ENCODE results near the gene ZNF554. TPM values are rescaled to one million over a fixed set of nuclear protein-coding genes. Genes with fewer than 3 reads are reported as not detected.

ZNF554 gene
- total and polyA plus RNA-seq, 8 donors, result 2.1 to 9.0 (median 8.3) TPM

DNA sequence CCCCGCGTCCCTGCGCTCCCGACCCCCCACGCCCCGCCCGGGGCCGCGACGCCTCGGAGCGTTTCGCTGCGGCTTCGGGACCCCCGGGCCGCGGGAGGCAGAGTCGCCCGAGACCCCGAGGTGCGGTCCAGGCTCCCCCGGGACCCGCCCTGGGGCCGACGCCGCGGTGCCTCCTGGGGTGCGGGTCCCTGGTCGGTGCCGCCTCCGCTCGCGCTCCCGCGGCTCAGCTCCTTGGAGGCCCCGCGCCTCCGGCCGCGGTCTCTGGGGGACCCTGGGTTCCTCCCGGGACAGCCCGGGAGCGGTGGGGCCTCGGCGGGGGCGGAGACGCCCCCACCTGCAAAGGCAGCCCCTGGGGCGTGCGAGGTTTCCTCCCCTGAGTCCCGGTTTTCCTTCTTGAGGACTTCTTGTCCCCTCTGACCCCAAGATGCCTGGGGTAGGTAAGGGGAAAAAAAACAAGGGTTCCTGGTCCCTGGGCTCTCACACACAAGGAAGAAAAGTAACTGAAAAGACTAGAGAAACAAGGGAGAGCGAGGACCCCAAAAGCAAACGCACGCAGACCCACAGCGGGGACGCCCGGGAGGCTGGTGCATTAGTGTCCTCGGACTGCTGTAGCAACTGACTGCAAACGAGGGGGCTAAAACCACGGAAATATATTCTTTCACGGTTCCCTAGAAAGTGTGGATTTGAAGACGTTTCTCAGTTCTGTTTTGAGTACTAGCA, 22.3 kb downstream of the ZNF554 start:
- Histone ChIP-seq H3K27me3 (no peaks in the 10 kb centered on the region), H3K27ac (peak overlapping the region in 1 of 2 donors; percentile 90), H3K9me3 (peaks cover 0 to 36% of the 10 kb centered on the region in 2 donors), H3K4me3 (peak overlapping the region; percentile 72 to 74), H3K36me3 (peaks cover 0 to 11% of the 10 kb centered on the region in 2 donors), H3K4me1 (peaks cover 6 to 19% of the 10 kb centered on the region in 2 donors)
- DNase-seq (peak in 1 of 4 donors; percentile 82), ATAC-seq (no peak)
- intact Hi-C loops (cut with DNase I), result no loop called here
- TF ChIP-seq, protein P1, sequence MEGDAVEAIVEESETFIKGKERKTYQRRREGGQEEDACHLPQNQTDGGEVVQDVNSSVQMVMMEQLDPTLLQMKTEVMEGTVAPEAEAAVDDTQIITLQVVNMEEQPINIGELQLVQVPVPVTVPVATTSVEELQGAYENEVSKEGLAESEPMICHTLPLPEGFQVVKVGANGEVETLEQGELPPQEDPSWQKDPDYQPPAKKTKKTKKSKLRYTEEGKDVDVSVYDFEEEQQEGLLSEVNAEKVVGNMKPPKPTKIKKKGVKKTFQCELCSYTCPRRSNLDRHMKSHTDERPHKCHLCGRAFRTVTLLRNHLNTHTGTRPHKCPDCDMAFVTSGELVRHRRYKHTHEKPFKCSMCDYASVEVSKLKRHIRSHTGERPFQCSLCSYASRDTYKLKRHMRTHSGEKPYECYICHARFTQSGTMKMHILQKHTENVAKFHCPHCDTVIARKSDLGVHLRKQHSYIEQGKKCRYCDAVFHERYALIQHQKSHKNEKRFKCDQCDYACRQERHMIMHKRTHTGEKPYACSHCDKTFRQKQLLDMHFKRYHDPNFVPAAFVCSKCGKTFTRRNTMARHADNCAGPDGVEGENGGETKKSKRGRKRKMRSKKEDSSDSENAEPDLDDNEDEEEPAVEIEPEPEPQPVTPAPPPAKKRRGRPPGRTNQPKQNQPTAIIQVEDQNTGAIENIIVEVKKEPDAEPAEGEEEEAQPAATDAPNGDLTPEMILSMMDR (IDR thresholded peaks at IDR 0.05), result no peak

DNA sequence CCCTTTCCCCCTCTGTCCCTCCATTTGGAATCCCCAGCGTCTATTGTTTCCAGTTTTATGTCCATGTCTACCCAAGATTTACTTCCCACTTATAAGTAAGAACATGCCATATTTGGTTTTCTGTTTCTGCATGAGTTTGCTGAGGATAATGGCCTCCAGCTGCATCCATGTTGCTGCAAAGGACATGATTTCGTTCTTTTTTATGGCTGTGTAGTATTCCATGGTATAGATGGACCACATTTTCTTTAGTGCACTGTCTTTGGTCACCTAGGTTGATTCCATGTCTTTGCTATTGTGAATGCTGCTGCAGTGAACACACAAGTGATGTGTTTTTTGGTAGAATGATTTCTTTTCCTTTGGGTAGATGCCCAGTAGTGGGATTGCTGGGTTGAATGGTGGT, 25.4 kb downstream of the ZNF554 start:
- TF ChIP-seq, protein P1 (IDR thresholded peaks at IDR 0.05), result no peak
- Histone ChIP-seq H3K4me1 (peaks cover 6 to 21% of the 10 kb centered on the region in 2 donors), H3K36me3 (peaks cover 0 to 13% of the 10 kb centered on the region in 2 donors), H3K27ac (no peak overlapping the region), H3K4me3 (no peak overlapping the region), H3K9me3 (peaks cover 0 to 35% of the 10 kb centered on the region in 2 donors), H3K27me3 (no peaks in the 10 kb centered on the region)
- DNase-seq, result no peak
- intact Hi-C loops (cut with DNase I), result no loop called here
- no peak for ATAC-seq

DNA sequence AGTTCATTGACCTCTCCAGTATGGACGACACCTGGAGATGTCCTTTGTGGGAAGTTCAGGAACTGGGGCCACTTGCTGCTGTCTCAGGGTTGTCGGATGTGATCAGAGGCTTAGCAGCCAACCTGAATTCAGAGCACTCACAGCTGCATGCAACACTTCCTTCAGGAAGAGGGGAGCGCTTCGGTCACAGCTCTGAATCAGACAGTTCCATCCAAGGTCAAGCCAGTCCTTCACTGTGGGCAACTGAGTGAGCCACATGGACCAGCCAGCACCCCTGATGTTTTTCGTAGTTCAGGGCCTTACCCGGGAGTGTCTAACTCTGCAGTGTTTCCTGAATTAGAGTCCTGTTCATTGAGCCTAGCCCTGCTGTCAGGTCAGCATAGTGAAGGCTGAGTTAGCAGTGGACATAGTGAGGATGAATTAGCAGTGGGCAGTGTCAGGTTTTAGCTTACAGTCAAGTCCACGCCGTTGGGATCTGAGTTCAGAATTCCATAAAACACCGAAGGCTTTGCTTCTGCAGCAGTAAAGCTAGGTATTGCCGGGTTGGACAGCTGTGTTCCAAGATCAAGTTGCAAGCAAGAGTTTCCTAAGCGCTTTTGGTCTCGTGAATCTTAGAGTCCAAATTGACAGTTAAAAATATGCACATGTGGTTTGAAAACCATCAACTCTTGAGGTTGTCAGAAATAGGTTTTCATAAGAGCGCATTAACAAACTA, 26.7 kb downstream of the ZNF554 start:
- Histone ChIP-seq H3K4me3 (no peak overlapping the region), H3K9me3 (peaks cover 0 to 46% of the 10 kb centered on the region in 2 donors), H3K36me3 (peaks cover 0 to 25% of the 10 kb centered on the region in 2 donors), H3K27ac (no peak overlapping the region), H3K27me3 (no peaks in the 10 kb centered on the region), H3K4me1 (peaks cover 6 to 18% of the 10 kb centered on the region in 2 donors)
- no peak for DNase-seq
- TF ChIP-seq, protein P1 (IDR thresholded peaks at IDR 0.05), result no peak
- ATAC-seq, result no peak
- intact Hi-C loops (cut with DNase I), result no loop called here

DNA sequence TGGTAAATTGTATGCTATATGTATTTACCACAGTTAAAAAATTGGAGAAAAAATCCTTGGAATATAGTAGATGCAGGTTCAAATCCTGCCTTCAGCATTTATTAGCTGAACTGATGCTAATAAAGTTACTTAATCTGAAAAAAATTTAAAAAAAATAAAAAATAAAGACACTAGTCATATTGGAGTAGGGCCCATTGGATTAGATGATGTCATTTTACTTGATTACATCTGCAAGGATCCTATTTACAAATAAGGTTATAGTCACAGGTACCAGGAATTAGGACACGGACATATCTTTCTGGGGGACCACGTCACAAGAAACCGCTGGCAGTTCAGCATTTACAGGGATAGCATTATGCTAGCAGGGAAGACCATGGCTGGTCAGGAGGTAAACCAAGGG, 27.8 kb downstream of the ZNF554 start:
- Histone ChIP-seq H3K4me1 (peaks cover 1 to 11% of the 10 kb centered on the region in 2 donors), H3K27ac (no peak overlapping the region), H3K36me3 (peaks cover 0 to 37% of the 10 kb centered on the region in 2 donors), H3K9me3 (peaks cover 0 to 57% of the 10 kb centered on the region in 2 donors), H3K4me3 (no peak overlapping the region), H3K27me3 (no peaks in the 10 kb centered on the region)
- intact Hi-C loops (cut with DNase I), result no loop called here
- no peak for ATAC-seq
- TF ChIP-seq, protein P1 (IDR thresholded peaks at IDR 0.05), result no peak
- DNase-seq, result no peak

DNA sequence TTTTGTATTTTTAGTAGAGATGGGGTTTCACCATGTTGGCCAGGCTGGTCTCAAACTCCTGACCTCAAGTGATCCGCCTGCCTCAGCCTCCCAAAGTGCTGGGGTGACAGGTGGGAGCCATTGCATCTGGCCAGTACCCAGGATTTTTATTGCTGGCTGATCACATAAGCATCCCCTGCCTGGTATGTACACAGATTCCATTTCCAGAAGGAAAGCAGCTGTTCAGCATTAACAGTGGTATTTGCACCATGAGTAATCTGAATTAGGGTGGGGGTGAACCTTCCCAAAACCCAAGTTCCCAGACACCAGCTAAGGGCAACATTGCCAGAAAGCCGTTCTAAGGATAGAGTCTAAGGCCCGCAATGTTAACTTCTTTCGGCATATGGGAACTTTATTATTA, 28.9 kb downstream of the ZNF554 start:
- Histone ChIP-seq H3K4me3 (no peak overlapping the region), H3K27ac (no peak overlapping the region), H3K4me1 (peaks cover 0 to 4% of the 10 kb centered on the region in 2 donors), H3K9me3 (peaks cover 5 to 68% of the 10 kb centered on the region in 2 donors), H3K27me3 (no peaks in the 10 kb centered on the region), H3K36me3 (peaks cover 2 to 48% of the 10 kb centered on the region in 2 donors)
- ATAC-seq (no peak), DNase-seq (no peak)
- TF ChIP-seq, protein P1 (IDR thresholded peaks at IDR 0.05), result no peak
- intact Hi-C loops (cut with DNase I), result no loop called here

All from left lung (tissue), 10 donors.